Measurements from ENCODE around the gene PRSS23.

GRCh38 chr11:86801364-86801763 is 1.0 kb downstream of the PRSS23 start:
- TF ChIP-seq CTCF (IDR thresholded peaks at IDR 0.05; ENCODE audit: poor library complexity, severe bottlenecking) (no peak), RAD21 (conservative IDR thresholded peaks at IDR 0.05) (no peak), POLR2AphosphoS5 (IDR thresholded peaks at IDR 0.05) (no peak), SMC3 (conservative IDR thresholded peaks at IDR 0.05; ENCODE audit: poor library complexity) (no peak)

Measured in neural cell (in vitro differentiated cells).